PFSK-1 (cell line): ENCODE results near the gene WDR48.

Source experiments
- SIN3A ChIP-seq: IDR thresholded peaks from 2 replicates; pipeline ENCODE4 v1.6.1; 2012; ENCODE audit warnings: mild to moderate bottlenecking, low read length, moderate library complexity, borderline replicate concordance; ENCODE audit not compliant: insufficient read depth
- TAF1 ChIP-seq: IDR thresholded peaks from 2 replicates; pipeline ENCODE4 v1.6.1; 2012; ENCODE audit warnings: low read length, control low read depth, borderline replicate concordance; ENCODE audit not compliant: insufficient read depth

DNA sequence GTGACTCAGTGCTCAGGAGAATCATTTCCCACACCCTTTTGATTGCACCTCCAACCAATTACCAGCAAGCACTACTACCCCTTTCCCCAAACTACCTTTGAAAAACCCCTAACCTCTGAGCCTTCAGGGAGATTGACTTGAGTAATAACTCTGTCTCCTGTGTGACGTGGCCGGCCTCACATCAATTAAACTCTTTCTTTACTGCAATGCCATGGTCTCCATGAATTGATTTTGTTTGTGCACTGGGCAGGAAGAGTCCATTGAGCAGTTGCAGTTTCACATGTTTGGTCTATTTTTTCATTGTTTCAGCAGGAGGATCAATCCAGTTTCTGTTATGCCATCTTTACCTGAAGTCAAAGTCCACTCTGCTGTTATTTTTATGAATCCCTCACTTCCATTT, 32.5 kb upstream of the WDR48 start:
- TF ChIP-seq SIN3A (no peak), TAF1 (no peak)
